ENCODE results near the gene ATP11C.
"Not testable (repeated sequence)": the region's sequence is repeated elsewhere in the genome, so short reads cannot be mapped to it uniquely, and the experiment has no call there.

Gene ATP11C

DNA sequence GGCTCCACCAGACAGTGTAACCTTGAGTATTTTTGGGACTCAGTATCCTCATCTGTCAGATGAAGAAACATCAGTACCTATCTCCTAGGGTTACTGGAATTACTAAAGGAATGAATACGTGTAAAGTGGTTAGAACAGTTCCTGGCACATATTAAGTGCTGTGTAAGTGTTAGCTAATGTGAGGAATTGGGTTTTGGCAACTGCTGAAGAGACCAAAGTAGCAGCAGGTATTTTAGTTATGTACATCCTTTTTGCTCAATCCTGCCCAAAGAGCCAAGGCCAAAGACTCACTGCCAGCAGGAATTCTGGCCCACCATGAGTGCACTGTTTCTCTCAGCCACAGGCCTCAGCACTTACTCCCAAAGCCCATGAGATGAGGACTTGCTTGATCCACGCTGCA is 208.2 kb downstream of the ATP11C start:
- DNase-seq (ENCODE audit: low read depth in 2 of 2): no peak

DNA sequence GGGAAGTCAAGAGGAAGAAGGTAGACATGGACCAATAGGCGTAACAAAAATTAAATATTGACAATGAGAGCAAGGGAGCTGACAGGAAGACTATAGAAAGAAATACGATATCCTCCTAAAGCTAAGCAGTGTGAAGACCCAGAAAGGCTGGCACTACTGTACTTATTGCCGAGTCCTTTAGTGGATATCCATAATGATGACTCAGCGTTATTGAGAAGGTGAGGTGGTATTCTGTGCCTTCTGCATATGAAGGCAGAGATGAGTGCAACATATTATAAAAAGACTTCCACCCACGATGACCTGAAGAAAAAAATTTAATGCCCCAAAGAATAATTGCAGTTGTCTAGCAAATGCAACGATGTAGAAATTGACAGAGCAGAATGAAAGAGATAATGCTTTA is 211.9 kb downstream of the ATP11C start:
- DNase-seq (ENCODE audit: low read depth in 2 of 2): no peak

DNA sequence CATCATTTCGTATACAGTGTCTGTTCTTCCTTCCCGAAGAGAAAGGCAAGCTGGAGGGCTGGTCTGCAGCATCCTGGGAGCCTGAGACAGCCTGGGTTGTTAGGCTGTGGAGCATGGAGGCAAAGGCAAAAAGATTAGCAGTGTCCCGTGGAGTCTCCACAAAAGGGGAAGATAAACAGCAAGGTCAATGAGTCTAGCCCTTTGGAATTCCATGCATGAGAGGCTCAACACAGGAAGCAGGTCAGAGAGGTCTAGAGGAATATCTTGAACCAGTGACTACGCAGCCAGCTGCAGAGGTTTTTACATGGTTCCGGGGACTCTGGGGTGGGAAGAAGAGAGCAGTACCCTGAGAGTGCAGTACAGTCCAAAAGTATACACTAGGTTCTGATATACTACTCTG is 212.7 kb downstream of the ATP11C start:
- DNase-seq (ENCODE audit: low read depth in 2 of 2): no peak

DNA sequence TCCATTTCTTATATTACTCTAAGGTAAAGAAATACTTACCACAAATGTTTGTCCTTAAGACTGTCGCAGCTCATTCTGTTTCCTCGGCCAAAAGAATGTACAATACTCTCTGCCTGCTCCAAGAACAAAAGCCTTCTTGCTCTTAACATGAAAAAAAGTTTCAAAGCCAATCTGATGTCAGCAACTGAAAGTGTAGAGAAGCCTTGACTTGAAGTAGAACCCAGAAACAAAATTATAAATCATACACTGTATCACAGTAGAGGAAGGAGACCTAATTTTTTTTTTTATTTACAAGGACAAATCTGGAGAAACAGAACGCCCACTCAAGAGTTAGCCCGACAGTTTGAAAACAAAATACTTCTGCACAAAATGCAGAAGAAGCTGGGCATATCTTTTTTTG is 224.8 kb downstream of the ATP11C start, which contains the start of gene MCF2:
Gene MCF2, minus strand, starts transcription at position 101 of the 400 bp plus-strand sequence. CDS start 56,423 bp downstream, outside the sequence.
- no peak for DNase-seq (ENCODE audit: low read depth in 2 of 2)

DNA sequence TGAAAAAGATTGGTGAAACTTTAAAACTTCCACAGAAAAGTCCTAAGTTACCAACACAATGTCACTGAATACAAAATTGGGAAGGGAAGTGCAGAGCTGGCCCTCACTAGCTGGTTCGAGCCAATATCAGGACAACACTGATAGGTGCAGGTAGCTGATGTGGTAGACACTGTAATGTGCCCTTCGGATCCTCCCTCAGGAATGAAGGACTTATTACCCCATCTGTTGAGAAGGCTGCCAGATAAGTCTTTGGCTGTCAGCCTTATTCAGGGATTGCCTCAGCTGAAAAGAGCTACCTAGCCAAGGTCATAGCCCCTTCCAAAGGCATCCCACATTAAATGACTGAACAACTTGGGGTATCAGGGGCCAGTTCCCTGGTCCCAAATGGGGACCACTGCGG is 230.2 kb downstream of the ATP11C start:
- no peak for DNase-seq (ENCODE audit: low read depth in 2 of 2)

DNA sequence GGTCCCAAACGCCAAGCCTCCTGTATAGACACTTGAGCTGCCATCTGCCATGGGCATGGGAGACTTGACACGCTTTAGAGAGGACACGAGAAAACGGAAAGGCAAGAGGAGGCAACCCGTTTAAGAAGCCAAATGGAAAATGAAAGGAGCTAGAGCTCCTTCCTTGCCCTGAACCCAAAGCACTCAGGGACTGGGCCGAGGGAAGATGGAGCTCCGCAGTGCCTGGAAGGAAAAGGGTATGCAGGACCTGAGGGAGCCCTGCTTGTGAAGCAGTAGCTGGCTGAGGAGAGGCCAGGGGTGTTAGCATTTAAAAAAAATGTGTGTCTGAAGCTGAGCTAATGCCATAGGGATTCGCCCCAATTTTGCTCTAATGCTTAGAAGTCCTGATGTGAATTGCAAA is 239.9 kb downstream of the ATP11C start:
- no peak for DNase-seq (ENCODE audit: low read depth in 2 of 2)

DNA sequence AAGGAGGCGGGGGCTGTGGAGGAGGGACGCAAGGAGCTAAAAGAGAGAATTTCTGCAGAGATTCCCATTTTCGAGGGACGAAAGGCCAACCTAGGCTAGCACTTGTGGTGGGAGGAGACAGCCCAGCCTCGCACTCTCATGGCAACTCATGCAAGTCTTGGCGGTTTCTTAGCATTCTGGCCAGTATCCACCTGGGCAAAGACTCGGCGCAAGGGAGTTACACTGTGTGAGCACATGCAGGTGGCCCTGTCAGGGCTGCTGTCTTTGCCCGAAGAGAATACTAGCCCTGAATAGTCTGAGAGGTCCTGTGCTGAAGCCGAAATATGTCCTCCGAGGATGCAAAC is 240.4 kb downstream of the ATP11C start:
- DNase-seq (ENCODE audit: low read depth in 2 of 2): no peak

DNA sequence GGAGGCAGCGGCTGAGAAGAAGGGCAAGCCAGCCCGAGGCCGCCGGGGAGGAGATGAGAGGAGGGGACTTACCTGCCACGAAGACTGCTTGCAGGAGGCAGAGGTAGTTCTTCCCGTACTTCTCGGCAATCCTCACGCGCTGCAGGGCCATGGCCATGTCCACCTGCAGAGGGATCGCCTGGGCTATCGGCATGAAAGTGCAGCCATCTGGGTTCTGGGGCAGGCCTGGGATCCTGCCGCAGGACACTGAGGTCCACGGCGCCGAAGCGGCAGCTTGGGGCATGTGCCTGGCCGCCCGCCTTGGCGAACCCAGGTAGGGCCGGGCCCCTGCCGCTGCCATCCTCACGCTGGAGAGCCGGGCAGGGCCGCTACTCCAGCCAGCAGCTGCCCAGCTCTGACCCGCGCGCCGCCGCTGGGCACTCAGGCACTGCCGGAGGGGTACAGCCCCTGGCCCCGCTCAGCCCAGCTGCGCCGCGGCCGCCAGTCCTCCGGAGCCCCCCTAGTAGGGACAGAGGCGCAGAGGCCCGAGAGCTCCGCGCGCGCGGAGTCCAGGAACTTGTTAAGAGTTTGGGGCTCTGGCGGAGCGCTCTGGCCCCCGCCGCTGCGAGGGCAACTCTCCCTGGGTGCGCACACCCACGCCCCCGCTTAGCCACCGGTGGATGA is 240.9 kb downstream of the ATP11C start:
- DNase-seq (ENCODE audit: low read depth in 2 of 2): no peak

DNA sequence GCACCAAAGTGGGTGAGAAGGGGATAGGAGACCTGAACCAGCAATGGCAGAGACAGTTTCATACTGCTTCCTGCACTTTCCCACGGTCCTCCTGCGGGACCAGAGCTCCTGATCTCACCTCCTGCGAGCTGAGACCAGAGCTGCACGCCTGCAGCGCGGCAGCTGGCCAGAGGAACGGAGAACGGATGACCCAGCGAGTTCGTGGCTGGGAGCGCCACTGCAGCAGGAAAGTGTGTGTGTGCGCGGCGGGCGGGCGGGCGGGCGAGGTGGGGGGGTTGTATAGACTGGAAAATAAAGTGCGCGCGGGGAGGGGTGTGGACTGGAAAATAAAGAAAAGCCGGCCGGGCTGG is 241.4 kb downstream of the ATP11C start:
- DNase-seq (ENCODE audit: low read depth in 2 of 2): no peak

DNA sequence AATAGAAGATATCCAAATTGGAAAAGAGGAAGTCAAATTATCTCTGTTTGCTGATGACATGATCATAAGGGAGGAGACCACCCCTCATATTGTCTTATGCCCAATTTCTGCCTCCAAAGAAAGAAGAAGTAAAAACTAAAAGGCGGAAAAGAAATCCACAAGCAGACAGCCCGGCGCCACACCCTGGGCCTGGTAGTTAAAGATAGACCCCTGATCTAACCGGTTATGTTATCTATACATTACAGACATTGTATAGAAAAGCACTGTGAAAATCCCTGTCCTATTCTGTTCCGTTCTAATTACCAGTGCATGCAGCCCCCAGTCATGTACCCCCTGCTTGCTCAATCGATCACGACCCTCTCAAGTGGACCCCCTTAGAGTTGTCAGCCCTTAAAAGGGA is 247.7 kb downstream of the ATP11C start:
- DNase-seq (ENCODE audit: low read depth in 2 of 2): not testable (repeated sequence)

DNA sequence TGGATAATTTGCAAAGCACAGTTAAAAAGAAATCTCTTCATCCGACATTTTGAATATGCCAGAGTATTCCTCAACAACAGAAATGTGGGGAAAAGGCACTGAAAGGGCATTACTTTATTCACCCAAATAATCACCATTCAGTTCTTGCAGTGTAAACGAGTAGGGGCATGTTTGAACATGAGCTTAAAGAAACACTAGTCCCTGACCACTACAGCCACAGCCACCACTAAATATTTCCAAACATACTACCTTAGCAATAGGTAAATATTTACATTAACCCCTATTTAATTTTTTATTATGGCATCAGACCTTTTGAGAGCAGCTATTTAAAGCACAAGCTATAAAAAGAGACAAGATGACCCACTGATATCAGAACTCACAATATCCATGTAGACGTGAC is 252.5 kb downstream of the ATP11C start:
- no peak for DNase-seq (ENCODE audit: low read depth in 2 of 2)

Data from stimulated activated CD8-positive, alpha-beta memory T cell treated with anti-CD3 and anti-CD28 coated beads, Interleukin-7, amount 100 ng/mL, for 1 hour (primary cell).